Ovary (tissue), 10 donors: ENCODE measurements around the gene TRIM26. TPM values are rescaled to one million over a fixed set of nuclear protein-coding genes. Genes with fewer than 3 reads are reported as not detected.

Source experiments
- DNase-seq, 5 donors: peaks; one replicate each; pipeline ENCODE4 v3.0.0-alpha.2; 2019 to 2020
- H3K27ac ChIP-seq, 2 donors: fragments of 200-600 bp; one replicate each; pipeline versions ENCODE4 v1.5.1 to v1.8.0; 2019 to 2022
- H3K27me3 ChIP-seq: fragments of 200-600 bp; one replicate; pipeline ENCODE4 v1.8.0; 2022
- H3K36me3 ChIP-seq: fragments of 200-600 bp; sonication (generic); one replicate; pipeline ENCODE4 v1.5.1; 2019
- H3K4me1 ChIP-seq: one replicate; pipeline ENCODE4 v1.8.1; 2013; ENCODE audit warnings: mild to moderate bottlenecking, moderate library complexity; ENCODE audit not compliant: insufficient read depth
- H3K4me3 ChIP-seq: fragments of 200-600 bp; sonication (generic); one replicate; pipeline ENCODE4 v1.5.1; 2017
- H3K9me3 ChIP-seq, 2 donors: fragments of 200-600 bp in 1 of 2; sonication (generic) in 1 of 2; one replicate each; pipeline versions ENCODE4 v1.5.1 to v1.8.1; 2013 to 2019; ENCODE audit warnings: mild to moderate bottlenecking in 1 of 2, moderate library complexity in 1 of 2
- EP300 ChIP-seq: sonication (generic); formaldehyde crosslinking; IDR thresholded peaks from one replicate; pipeline ENCODE4 v1.6.1; 2017; ENCODE audit warnings: antibody characterized with exemption
- POLR2A ChIP-seq: fragments of 450-650 bp; IDR thresholded peaks from one replicate; pipeline ENCODE4 v1.6.1; 2017; ENCODE audit warnings: antibody characterized with exemption, mild to moderate bottlenecking, moderate library complexity
- WGBS, 3 donors: extraction: QIAGEN DNeasy Blood & Tissue Kit in 1 of 3; methylation state at CpG; one replicate each; pipeline versions ENCODE4 v1.1.5 to v1.1.7; 2013 to 2017; 5-methylcytosine and 5-hydroxymethylcytosine counted together
- intact Hi-C, 4 donors: fragments of 100-400 bp; cut with DNase I; formaldehyde crosslinking; loops; one replicate each; pipeline versions ENCODE4 v1.11.0 to v1.15.1; 2022 to 2023
- long read RNA-seq, 3 donors: library from polyadenylated mRNA in 2 of 3; unstranded in 2 of 3; transcript quantifications; one replicate each; pipeline ENCODE4 v2.0.0 and lab custom pipeline, GENCODE V29; 2021 to 2026
- polyA plus RNA-seq, 2 donors: library from polyadenylated mRNA; stranded (reverse); fragments of 200-250 nt in 1 of 2; fragments of 350-450 nt in 1 of 2; fragmentation: Illumina TruSeq in 1 of 2; extraction: RNeasy Lipid Tissue Mini Kit (QIAGEN cat#74804) in 1 of 2; gene quantifications; one replicate each; pipeline ENCODE4 v1.2.3, GENCODE V29; 2013 to 2014
- total RNA-seq, 7 donors: library from RNA; depleted of rRNA in 2 of 7; stranded (reverse); fragments of >200 nt in 2 of 7; fragmentation: NEBNext Ultra II Directional in 3 of 7; extraction: Animal tissue kit (Norgen Biotek cat#: 25700) in 3 of 7; gene quantifications; one replicate each; pipeline versions ENCODE4 v1.1.0 to v1.2.4, GENCODE V29; 2016 to 2023
- TF ChIP-seq, protein P1 (sequence below), 3 donors: fragments of 450-650 bp in 2 of 3; fragments of 200-600 bp in 1 of 3; IDR thresholded peaks; one replicate each; pipeline versions ENCODE4 v1.5.1 to v1.8.0; 2016 to 2022; ENCODE audit warnings: antibody characterized with exemption in 3 of 3, mild to moderate bottlenecking in 1 of 3
- donor health status: DM: no; HTN: no; CAD: no; lungs with moderate emphysema.
- donor health status: DM: no; HTN: no; CAD: no.
- donor health status: Bipolar disorder and iron deficiency.
- donor health status: DM: yes; HTN: yes; CAD: no.
- donor health status: DM: no; HTN: no; CAD: no.
- donor health status: DM: yes; HTN: yes; CAD: no.

TRIM26 gene, protein sequence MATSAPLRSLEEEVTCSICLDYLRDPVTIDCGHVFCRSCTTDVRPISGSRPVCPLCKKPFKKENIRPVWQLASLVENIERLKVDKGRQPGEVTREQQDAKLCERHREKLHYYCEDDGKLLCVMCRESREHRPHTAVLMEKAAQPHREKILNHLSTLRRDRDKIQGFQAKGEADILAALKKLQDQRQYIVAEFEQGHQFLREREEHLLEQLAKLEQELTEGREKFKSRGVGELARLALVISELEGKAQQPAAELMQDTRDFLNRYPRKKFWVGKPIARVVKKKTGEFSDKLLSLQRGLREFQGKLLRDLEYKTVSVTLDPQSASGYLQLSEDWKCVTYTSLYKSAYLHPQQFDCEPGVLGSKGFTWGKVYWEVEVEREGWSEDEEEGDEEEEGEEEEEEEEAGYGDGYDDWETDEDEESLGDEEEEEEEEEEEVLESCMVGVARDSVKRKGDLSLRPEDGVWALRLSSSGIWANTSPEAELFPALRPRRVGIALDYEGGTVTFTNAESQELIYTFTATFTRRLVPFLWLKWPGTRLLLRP
- 10 to 100 TPM; 15.3 to 35.8 (median 29.0) TPM for total RNA-seq
- 10 to 100 TPM; 19.9 to 34.4 TPM for polyA plus RNA-seq
- long read RNA-seq, donor 1, transcript TRIM26-267 (9 exons, 3,318 nt): major isoform, 5 of 28 reads
- long read RNA-seq, donor 1, partial matches to known transcripts: 4 of 28 reads
- long read RNA-seq, donor 1, other reads (novel, unspliced or antisense): 19 of 28 reads
- long read RNA-seq, donor 2, partial matches to known transcripts: 0 of 4 reads
- long read RNA-seq, donor 2, other reads (novel, unspliced or antisense): 0 of 4 reads
- long read RNA-seq, donor 3, transcript TRIM26-267 (9 exons, 3,318 nt): major isoform, 25 of 59 reads
- long read RNA-seq, donor 3, partial matches to known transcripts: 6 of 59 reads
- long read RNA-seq, donor 3, other reads (novel, unspliced or antisense): 28 of 59 reads

DNA sequence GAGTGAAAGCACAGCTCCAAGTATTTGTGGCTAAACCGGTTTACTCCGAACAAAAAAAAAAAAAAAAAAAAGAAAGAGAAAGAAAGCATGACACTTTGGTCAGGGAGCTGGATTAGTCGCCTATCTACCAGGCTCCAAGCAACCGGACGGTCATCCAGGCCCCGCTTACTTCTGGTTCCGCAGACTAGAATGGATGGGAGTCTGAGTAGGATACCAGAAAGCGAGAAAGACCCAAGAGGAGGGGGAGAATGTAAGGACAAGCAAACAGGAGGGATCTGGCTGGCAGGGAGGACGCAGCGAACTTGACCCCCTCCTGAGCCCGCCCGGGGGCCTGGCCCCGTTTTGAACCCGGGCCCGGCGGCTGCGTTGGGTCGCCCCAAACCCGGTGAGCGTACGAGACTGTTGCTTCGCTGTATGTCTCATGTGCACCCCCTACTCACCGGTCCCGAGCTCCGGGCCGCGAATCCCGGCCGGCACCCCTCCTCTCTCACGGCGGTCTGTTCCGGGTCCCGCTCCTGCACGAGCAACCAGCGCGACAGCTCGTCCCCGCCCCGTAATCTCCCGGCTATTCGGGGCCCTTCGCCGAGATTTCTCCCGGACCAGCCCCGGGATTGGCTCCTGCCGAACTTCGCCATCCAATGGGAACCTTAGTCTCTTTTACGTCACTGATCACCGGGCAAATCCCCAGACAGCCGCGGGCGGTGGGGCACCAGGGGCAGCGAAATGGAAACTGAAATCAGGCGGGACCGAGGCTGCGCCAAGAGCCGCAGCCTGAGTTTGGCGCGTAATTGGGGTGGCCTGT, at the start of gene TRIM26:
TSS of gene TRIM26 (minus strand) at position 542 of the 802 bp plus-strand sequence. CDS start 14,303 bp downstream, outside the sequence.
- WGBS, 3 donors: 0 to 1% (median 0%) methylated on average over 58 to 59 of the region's 59 CpGs
- peak; percentile 95 to 97 (median 97) for DNase-seq
- intact Hi-C loops: no loop called here
- TF ChIP-seq POLR2A: peak; percentile 88
- TF ChIP-seq, protein P1, sequence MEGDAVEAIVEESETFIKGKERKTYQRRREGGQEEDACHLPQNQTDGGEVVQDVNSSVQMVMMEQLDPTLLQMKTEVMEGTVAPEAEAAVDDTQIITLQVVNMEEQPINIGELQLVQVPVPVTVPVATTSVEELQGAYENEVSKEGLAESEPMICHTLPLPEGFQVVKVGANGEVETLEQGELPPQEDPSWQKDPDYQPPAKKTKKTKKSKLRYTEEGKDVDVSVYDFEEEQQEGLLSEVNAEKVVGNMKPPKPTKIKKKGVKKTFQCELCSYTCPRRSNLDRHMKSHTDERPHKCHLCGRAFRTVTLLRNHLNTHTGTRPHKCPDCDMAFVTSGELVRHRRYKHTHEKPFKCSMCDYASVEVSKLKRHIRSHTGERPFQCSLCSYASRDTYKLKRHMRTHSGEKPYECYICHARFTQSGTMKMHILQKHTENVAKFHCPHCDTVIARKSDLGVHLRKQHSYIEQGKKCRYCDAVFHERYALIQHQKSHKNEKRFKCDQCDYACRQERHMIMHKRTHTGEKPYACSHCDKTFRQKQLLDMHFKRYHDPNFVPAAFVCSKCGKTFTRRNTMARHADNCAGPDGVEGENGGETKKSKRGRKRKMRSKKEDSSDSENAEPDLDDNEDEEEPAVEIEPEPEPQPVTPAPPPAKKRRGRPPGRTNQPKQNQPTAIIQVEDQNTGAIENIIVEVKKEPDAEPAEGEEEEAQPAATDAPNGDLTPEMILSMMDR (IDR thresholded peaks at IDR 0.05): no peak
- TF ChIP-seq EP300: no peak
- no peaks in the 10 kb centered on the region for H3K36me3 ChIP-seq
- H3K27ac ChIP-seq: peak within 1 kb of the TSS; percentile 82 to 91
- no peaks in the 10 kb centered on the region for H3K9me3 ChIP-seq
- peak within 1 kb of the TSS; percentile 67 for H3K4me3 ChIP-seq
- H3K4me1 ChIP-seq: peaks cover 9% of the 10 kb centered on the region
- no peaks in the 10 kb centered on the region for H3K27me3 ChIP-seq

DNA sequence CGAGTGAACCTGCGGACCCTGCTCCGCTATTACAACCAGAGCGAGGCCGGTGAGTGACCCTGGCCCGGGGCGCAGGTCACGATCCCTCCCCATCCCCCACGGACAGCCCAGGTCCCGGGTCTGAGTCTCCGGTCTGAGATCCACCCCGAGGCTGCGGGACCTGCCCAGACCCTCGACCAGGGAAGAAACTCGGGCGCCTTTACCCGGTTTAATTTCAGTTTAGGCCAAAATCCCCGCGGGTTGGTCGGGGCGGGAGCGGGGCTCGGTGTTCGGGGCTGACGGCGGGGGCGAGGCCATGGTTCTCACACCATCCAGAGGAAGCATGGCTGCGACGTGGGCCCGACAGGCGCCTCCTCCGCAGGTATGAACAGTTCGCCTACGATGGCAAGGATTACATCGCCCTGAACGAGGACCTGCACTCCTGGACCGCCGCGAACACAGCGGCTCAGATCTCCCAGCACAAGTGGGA, 46.9 kb upstream of the TRIM26 start:
- WGBS, 3 donors: 8 to 15% (median 10%) methylated on average over 25 to 40 of the region's 40 CpGs
- Histone ChIP-seq H3K27ac (peak overlapping the region in 1 of 2 donors; percentile 25), H3K4me3 (peak overlapping the region; percentile 79), H3K4me1 (no peaks in the 10 kb centered on the region), H3K9me3 (no peaks in the 10 kb centered on the region), H3K27me3 (no peaks in the 10 kb centered on the region), H3K36me3 (no peaks in the 10 kb centered on the region)
- intact Hi-C loops: no loop called here
- TF ChIP-seq, protein P1 (IDR thresholded peaks at IDR 0.05): no peak
- TF ChIP-seq EP300 (no peak), POLR2A (no peak)
- peak in 1 of 5 donors; percentile 22 for DNase-seq

DNA sequence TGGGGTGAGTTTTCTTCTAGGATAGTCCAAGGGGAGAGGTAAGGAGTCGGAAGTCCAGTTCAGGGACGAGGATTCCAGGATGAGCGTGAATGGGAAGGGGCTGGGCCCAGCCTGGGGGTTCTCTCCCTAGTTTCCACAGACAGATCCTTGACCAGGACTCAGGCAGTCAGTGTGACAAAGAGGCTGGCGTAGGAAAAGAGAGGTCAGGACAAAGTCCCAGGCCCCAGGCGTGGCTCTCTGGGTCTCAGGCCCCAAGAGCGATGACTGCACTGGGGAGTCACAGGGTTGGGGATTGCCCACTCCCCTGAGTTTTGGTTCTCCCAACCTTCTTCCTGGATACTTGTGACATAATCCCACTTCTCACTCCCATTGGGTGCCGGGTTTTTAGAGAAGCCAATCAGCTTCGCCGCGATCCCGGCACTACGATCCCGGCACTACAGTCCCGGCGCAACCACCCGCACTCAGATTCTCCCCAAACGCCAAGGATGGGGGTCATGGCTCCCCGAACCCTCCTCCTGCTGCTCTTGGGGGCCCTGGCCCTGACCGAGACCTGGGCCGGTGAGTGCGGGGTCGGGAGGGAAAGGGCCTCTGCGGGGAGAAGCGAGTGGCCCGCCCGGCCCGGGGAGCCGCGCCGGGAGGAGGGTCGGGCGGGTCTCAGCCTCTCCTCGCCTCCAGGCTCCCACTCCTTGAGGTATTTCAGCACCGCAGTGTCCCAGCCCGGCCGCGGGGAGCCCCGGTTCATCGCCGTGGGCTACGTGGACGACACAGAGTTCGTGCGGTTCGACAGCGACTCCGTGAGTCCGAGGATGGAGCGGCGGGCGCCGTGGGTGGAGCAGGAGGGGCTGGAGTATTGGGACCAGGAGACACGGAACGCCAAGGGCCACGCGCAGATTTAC, 46.2 kb upstream of the TRIM26 start:
- H3K9me3 ChIP-seq: no peaks in the 10 kb centered on the region
- no peaks in the 10 kb centered on the region for H3K4me1 ChIP-seq
- intact Hi-C loops: no loop called here
- peak overlapping the region; percentile 21 to 79 for H3K27ac ChIP-seq
- TF ChIP-seq EP300: no peak
- TF ChIP-seq, protein P1 (IDR thresholded peaks at IDR 0.05): peak in 1 of 3 donors; percentile 28
- no peak for TF ChIP-seq POLR2A
- WGBS, 3 donors: 1 to 4% (median 1%) methylated on average over 28 to 56 of the region's 56 CpGs
- no peaks in the 10 kb centered on the region for H3K27me3 ChIP-seq
- peak; percentile 64 to 76 (median 70) for DNase-seq
- no peaks in the 10 kb centered on the region for H3K36me3 ChIP-seq
- H3K4me3 ChIP-seq: peak overlapping the region; percentile 79
